ENCODE results near the gene EGFLAM.

EGFLAM gene

DNA sequence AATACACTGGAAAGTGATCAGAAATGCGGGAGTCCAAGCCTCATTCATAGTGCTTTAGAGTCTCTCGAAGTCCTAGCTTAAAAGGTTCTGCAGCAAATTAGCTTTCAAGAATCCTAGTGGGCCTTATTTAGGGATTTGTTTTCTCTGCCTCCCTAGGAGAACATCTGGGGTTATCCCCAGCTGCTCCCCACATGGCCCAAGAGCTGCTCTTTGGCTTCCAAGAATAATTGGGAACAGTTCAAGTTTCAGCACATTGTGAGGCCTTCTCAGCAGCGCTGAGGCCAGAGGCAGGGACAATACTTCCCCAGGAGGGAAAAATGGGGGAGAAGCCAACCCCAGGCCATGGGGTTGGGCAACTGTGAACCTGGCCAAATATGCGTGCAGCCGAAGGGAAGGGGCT, 189.4 kb downstream of the EGFLAM start:
- no peak for DNase-seq (ENCODE audit: low read depth in 2 of 2)

DNA sequence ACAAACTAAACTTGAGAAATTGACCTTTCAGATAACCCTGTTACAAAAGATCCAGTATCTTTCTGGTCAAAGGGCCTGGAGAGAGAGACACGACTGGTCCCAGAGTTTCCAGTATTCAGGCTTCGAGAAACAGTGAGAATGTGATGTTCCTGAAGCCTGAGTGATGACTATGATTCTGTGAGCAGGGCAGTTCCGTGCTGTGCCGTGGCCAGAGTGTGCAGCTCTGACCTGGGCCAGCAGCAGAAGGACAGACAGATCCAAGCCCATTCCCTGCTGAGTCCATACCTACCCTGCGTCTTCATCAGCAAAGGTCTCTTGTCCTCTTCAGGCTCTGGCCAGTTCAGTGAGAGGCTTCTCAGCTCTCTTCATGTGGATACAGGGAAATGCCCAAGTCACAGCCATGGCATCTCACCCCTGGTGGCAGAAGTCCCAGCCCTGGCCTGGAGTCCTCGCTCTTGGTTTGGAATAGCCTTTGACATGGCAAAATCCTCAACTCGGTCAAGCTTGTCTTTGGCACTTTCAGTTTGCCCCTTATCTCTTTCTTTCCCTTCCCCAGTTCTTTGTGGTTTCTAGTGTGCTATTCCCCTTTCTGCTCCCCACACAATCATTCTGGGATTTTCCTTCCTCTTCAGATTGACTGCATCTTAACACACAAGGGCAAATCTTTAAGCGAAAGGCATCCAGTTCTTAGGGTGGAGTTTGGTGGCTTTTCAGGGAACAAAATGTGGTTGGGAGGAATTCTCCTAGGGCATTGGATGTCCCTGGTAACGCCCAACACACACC, 190.4 kb downstream of the EGFLAM start:
- no peak for DNase-seq (ENCODE audit: low read depth in 2 of 2)

DNA sequence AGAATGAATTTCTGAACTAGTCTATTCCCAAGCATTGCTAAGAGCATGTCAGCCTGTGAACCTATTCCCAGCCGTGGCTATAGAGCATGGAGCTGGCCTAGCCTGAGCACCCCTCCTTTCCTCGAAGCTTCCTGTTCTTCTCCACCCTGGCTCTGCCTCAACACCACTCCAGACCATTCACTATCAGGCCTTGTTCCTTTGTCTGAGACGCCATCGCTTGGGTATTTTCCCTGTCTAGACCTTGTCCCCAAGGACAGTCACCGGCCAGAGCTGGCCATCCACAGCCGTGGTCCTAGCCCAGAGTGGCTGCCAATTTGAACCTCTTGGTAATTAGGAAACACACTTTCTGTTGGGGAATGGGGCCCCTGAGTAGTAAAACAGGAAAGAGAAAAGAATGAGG, 192.3 kb downstream of the EGFLAM start:
- no peak for DNase-seq (ENCODE audit: low read depth in 2 of 2)

DNA sequence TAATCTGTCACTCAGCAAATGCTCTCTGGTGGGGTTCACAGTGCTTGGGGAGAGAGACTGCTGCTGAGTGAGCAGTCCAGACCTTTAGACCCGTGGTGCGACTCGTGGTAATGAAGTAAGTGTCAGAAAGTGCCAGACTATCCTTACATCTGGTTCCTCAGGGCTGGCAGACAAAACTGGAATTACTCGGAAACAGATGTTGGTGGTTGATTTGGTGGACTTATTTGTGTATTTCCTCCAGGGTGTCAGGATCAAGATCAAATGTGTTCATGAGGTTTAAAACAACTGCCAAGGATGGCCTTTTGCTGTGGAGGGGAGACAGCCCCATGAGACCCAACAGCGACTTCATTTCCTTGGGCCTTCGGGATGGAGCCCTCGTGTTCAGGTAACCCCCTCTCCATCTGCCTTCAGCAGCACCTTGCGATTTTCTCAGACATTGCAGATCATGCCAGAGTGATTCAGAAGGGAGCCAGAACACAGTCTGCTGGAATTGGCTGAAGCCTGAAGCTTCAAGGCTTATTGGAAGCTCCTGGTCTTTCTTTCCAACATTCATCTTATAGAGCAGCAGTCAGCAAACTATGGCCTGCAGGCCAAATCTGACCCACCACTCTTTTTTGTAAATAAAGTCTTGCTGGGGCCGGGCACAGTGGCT, 192.8 kb downstream of the EGFLAM start:
- no peak for DNase-seq (ENCODE audit: low read depth in 2 of 2)

DNA sequence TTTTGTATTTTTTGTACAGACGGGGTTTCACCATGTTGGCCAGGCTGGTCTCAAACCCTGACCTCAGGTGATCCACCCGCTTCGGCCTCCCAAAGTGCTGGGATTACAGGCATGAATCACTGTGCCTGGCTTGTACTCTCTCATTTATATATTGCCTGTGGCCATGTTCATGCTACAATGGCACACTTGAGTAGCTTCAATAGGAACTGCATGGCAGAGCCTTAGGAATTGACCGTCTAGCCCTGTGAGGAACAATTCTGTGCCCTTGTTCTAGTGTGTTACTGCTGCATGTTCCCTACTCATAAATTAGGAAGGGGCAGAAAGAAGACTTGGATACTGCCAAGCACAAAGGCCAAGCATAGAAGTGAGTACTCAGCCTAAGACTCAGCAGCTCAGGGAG, 193.8 kb downstream of the EGFLAM start:
- no peak for DNase-seq (ENCODE audit: low read depth in 2 of 2)

DNA sequence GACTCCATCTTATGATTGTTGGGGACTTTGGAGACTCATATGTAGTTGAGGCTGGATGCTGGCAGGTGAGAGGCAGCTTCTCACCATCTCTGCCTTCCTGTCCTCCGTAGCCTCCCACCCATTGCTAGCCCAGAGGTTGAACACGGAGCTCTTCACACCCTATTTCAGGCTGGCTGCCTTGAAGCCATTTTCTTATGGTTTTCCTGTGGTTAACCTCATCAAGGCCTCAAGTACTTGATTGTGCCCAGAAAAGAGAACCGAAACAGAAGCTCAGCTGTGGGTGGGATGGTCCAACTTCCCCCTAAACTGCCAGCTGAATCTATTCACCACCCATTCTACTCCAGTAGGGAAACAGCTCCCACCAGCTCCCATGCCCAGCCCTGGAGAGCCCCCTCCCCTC, 195.1 kb downstream of the EGFLAM start:
- DNase-seq (ENCODE audit: low read depth in 2 of 2), result no peak

DNA sequence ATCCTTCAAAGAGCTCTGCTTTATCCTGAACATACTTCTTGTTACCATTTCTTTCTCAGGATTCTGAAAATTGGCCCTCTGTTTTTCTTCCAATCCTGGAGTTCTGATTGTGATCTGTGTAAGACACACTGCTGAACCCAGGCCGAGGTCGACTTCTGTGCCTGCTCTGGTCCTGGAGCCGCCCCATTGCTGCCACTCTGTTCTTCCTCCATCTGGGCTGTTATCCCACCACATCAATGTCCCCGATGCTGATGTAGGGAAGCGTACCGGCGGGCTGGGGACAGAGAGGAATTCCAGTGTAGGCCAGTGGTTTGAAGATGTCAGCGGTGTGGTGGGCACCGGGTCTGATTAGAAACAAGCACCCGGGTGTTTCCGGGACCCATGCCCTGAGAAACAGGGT, 195.6 kb downstream of the EGFLAM start:
- DNase-seq (ENCODE audit: low read depth in 2 of 2), result no peak

DNA sequence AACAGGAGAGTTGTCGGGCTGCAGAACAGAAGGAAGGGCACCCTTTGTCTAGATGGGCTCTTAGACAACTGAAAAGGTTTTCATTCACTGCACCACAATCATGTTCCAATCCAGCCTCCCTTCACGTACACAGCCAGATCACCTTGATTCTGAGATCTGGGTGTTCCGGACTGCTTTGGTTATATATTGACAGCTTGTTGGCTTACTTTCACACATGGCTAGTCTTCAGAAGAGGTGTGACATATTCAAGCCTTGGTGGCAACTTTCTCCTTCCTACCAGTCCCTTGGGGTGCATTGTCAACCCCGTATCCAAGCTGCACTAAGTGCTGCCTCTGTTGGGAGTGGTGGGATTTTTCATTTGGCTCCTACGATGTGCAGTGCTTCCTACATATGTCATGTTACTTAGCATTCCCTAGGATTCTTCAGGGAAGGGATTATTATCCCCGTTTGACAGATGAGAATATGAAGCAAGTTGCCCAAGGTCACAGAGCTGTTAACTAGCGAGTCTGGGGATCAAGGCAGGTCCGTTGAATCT, 197.5 kb downstream of the EGFLAM start:
- no peak for DNase-seq (ENCODE audit: low read depth in 2 of 2)

DNA sequence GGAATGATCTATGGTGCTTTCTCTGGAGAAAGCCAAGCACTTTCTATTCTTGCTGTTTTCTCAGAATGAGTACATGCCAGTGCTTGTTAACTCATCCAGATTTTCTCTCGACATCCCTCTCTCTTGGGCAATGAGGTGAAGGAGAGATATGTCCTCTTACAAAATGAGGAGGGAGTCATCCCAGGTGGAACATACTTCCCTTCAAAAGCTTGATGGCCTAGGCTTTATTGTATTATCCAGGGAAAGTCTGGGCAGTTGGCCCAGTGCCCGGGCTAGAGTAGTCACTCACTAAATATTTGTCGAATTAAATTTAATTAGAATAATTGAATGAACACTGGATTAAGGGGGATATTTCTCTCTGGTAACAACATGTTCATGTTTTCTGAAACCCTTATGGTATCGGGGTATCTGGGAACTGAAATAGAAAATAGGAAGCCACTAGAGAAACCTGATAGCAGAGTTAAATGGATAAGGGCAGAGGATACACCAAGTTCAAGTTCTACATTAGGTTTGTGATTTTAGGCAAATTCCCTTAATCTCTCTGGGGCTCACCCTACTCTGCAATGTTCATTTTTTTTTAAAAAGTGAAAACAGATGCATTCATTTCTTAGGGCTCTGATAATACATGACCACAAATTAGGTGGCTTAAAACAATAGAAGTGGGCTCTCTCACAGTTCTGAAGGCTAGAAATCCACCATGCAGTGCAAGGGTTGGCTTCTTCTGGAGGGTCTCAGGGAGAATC, 198.5 kb downstream of the EGFLAM start:
- DNase-seq (ENCODE audit: low read depth in 2 of 2), result no peak

DNA sequence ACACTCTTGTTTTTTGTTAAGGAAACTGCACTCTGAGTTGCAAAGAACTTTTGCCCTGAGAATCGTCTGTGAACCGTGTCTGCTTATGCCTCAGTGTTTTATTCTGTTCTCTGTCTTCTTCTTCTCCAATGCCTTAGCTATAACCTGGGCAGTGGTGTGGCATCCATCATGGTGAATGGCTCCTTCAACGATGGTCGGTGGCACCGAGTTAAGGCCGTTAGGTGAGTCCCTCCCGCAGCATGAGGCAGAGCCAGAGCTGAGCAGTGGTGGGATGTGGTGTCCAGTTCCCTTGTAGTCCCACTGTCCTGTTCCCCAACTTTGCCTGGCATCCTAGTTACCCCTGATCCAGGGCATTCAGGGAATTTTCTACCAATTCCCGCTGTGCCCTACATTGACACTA, 199.8 kb downstream of the EGFLAM start:
- no peak for DNase-seq (ENCODE audit: low read depth in 2 of 2)

DNA sequence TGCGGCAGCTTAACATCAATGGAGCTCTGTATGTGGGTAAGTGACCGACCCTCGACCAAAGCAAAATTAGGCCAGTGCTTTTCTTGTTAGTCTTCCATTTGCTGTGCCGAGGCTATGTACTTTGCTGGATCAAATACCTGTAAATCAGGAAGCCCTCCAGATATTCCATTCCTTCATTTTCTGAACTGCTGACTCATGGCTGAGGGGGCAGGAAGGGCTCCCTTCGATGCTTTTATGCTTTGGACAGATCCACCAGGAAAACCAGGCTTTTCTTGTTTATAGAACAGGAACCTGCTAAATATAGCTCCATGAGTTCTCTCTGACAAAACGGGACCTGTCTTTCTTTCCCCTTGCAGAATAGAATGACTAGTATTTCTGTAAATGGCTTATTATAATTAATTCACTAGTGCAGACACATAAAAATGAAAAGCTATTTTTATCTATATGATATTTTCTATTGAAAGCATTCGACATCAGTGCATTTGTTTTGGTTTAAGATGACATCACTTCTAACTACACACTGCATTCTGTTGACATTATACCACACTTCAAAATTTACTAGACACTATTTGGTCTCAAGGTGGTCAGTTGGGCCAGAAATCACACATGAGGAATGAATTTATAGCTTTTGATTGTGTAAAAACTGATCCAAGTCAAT, 204.7 kb downstream of the EGFLAM start:
- no peak for DNase-seq (ENCODE audit: low read depth in 2 of 2)

DNA sequence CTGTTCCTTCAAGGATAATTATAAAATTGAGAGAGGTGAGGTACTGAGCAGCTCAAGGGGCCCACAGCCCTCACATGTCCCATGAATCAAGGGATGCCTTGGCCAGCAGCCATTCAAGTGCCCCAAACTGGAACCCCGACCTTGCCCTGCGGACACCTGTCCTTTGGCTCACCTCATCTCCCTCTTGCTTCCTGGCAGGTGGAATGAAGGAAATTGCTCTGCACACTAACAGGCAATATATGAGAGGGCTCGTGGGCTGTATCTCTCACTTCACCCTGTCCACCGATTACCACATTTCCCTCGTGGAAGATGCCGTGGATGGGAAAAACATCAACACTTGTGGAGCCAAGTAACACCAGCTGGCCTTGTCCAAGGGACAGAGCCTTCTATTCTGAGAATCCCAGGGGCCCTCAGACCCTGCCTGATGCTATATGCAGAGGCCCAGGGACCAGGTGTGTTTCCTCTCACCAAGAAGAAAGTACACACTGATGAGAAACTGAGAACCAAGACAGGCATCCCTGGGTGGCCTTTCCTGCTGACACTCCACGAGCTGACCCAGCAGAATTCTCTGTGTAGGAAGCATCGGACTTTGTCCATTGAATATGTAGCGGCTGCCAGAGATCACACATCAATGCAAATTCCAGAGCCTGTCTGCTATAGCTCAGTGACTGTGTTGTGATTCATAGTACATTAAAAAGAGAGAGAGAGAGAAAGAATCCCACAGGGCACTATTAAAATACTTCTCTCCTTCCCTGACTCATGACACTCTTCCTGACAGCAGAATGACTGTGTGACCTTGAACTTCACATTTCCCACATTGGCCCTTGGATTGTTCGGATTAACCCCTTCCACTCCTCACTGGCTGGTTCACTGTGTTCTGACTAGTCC, 205.5 kb downstream of the EGFLAM start:
- DNase-seq (ENCODE audit: low read depth in 2 of 2), result no peak

DNA sequence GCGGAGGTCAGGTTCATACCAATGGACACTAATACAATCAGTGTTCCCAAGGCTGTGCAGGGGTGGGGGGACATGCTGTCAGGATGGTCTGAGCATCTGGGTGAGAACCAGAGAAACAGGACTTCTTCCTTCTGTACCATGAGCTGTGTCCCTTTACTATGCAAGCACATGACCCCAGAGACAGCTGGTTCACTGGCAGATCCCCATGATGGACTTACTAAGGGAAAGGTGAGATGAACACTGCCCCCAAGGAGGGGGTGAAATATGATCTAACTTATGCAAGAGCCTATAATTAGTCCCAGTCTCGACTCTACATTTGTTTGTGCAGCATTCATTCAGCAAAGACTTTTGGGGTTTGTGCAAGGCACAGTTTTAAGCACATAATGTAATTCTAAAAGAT, 206.7 kb downstream of the EGFLAM start:
- no peak for DNase-seq (ENCODE audit: low read depth in 2 of 2)

DNA sequence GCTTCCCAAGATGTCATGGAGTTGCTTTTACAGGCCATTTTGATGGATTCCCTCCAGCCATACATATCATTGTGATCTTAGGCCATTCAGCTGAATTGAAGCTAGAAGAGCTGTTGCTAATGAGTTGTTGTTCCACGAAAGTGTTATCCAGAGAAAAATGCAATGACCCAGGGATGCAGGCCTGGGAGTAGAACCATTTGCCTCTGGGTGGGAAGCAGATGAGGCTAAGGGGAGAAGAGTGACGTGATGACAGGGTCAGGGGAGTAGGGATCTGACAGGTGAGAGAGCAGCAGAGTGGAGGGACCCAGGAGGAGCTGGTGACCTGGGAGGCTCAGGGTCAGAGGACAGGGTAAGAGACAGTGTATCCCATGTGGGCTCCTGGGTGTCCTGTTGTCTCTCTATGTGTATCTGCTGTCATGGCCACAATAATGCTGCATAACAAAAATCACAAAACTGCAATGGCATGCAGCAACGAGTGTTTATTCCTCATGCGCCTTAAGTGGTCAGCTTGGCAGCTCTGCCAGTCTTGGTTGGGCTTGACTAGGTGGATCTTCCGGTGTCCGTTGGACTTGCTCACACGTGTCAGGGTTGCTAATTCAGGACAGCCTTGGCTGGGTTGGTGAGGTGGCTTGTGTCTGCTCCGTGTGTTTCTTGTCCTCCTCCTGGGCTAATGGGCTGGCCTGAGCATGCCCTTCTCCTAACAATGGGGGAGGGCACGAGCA, 207.5 kb downstream of the EGFLAM start:
- DNase-seq (ENCODE audit: low read depth in 2 of 2), result no peak

DNA sequence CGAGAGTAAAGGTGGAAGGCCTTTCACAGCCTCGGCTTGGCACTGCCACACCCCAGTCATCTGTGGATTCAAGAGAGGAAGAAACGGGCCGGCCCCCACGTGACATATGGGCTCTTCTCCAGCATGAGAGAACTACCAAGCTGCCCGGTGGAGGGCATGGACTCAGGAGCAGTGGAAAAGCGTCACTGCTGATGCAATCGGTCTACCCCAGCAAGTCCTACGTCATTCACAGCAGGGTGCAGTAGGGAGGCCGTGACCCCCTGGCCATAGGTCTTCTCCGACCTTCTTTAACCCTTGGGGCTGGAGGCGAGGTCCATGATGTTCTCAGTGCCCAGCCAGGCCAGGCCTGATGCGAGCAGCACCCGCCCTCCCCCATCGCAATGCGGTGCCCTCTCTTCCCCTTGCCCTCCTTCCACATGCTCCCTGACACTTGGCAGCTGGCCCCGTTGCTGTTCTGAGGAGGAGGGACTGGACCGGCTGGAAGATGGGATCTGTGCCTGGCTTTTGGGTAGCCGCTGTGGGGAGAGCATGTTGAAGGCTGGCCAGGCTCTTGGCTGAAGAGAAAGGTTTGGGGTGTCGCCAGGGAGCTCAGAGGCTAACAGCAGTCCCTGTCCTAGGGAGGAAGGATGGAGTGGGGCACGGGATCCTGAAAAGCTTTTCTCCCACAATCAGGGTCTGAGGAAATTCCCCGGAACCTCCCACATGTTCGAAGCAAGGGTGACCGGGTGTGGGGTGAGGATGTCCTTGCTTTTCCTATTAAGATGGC, 208.2 kb downstream of the EGFLAM start:
- DNase-seq (ENCODE audit: low read depth in 2 of 2), result no peak

DNA sequence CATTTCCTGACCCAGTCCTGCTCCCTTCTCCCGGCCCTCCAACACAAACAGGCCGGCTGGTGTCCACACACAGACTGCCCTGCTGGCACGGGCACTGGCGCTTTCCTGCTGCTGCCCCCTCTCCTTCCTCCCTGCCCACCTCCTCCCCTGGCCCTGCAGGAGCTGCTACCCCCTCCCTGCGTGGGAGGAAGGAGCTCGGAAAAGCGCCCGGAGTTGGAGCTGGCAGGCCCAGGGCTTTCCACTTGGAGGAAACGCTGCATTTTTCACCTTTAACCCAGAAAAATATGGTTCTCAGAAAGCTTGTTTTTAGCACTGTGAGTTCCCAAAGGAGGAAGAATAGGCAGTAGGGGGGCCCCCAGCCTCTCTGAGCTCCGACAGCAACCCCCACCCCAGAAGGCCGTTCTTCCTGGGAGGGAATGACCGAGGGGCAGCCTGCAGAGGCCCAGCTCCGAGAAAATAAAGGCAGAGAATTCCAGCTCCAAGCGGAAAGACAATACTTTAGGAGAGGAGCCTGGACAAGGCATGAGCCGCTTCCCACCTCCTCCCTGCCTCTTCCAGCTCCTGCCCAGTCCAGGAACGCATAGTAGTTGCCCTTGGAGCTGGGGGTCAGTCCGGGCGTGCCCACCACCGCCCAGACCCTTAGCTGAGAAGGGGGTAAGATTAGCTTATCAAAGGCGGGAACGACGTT, 209.1 kb downstream of the EGFLAM start:
- DNase-seq (ENCODE audit: low read depth in 2 of 2), result no peak

DNA sequence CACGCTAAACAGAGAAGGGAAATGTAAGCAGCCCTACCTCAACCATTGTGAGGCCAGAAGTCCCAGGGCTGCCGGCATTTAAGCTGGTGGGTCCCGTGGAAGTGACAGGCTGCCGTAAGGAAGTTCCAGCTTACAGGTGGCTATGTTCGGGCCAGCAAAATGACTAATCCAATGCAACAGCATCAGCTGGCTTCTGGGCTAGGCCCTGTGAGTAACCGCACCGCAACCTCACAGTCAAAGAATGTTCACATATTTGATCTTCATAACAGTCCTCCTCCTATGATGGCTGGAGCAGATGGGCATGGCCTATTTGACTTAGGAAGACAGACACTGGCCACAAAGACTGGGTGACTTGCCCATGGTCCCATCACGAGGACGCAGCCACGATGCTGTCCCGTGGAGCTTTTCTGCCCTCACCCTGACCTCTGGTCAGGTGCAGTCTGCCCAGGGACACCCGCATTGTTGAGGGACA, 209.9 kb downstream of the EGFLAM start:
- no peak for DNase-seq (ENCODE audit: low read depth in 2 of 2)

DNA sequence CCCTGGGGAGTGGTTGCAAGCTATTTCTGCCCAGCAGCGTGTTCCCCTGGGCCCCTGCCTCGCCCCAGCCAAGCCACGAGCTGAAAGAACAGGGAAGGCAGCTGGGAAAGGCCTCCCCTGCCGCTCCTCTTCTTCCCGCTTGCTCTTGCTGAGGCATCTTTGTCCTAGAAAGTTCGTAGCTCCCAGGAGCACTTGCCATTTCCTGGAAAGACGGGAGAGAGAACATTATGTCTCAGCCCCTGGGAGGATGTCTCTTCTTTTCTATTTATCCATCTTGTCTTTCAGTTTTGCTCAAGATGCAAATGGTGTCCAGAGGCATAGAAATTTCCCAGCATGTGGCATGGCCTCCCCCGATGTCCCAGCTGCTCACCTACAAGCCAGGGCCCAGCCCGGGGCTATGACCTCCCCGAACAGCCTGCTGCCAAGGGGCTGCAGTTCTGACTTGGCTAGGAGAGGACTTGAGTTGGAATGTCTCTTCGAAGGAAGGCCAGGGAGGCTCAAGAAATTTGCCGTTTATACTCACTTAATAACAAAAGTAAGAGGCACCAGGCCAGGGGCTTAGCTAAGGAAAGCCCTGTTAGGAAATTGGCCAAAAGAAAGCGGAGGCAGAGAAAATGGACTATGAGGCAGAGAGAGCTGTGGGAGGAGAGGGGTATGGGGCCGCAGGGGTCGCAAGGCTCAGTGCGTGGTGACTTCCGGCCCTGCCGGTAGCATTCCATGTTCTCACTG, 210.8 kb downstream of the EGFLAM start:
- no peak for DNase-seq (ENCODE audit: low read depth in 2 of 2)
